Measurements from ENCODE around the gene MINK1. TPM values are rescaled to one million over a fixed set of nuclear protein-coding genes. Genes with fewer than 3 reads are reported as not detected.

MINK1 gene
- total RNA-seq, 6 experiments from 2014 or later: 68.5 to 82.4 (median 71.6) TPM

DNA sequence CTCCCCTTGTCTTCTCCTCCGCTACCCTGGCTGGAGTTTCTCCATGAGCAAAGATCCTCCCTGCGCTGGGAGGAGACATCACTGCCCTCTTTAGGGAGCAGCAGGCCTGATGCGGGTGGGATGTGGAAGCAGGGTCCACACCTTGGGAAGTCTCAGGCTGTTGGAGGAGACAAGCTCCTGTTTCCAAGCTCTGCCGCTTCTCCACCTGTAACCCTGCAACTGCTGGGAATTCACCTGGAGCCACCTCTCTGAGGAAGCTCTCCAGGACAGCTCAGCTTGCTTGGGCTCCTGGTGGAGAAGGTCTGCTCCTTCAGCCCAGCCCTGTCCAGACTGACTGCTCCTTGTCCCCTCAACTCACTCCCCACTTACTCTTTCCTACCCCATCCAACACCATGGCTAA lies 51.3 kb downstream of the MINK1 start:
- Mint-ChIP-seq H3K27me3 (ENCODE audit: insufficient read depth) (no peaks in the 10 kb centered on the region; the same call in 1 of the 2 replicates), H3K4me1 (ENCODE audit: low read depth) (no peaks in the 10 kb centered on the region; the same call in 1 of the 2 replicates), H3K27ac (no peak overlapping the region), H3K36me3 (ENCODE audit: low read depth) (no peaks in the 10 kb centered on the region), H3K4me3 (no peak overlapping the region), H3K9me3 (no peaks in the 10 kb centered on the region)
- DNase-seq: no peak
- TF ChIP-seq, protein P1, sequence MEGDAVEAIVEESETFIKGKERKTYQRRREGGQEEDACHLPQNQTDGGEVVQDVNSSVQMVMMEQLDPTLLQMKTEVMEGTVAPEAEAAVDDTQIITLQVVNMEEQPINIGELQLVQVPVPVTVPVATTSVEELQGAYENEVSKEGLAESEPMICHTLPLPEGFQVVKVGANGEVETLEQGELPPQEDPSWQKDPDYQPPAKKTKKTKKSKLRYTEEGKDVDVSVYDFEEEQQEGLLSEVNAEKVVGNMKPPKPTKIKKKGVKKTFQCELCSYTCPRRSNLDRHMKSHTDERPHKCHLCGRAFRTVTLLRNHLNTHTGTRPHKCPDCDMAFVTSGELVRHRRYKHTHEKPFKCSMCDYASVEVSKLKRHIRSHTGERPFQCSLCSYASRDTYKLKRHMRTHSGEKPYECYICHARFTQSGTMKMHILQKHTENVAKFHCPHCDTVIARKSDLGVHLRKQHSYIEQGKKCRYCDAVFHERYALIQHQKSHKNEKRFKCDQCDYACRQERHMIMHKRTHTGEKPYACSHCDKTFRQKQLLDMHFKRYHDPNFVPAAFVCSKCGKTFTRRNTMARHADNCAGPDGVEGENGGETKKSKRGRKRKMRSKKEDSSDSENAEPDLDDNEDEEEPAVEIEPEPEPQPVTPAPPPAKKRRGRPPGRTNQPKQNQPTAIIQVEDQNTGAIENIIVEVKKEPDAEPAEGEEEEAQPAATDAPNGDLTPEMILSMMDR (IDR thresholded peaks at IDR 0.05): no peak

DNA sequence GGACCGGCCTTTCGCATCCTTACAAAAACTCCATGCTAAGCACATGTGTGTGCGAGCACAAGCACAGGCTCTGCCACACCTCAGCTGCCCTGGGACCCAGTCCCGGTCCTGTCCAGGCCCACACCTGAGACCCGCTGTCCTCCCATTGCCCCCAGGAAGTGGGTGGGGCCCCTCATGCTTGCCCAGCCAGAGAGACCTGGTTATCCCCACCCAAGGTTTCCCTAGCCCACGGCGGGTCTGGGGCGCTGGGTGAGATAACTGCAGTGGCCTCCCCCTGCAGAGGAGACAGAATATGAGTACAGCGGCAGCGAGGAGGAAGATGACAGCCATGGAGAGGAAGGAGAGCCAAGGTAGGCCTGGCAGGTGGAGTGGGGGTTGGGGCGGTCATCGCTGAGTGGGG lies 53.7 kb downstream of the MINK1 start:
- no peaks in the 10 kb centered on the region; the same call in 1 of the 2 replicates for H3K4me1 Mint-ChIP-seq (ENCODE audit: low read depth)
- TF ChIP-seq, protein P1 (IDR thresholded peaks at IDR 0.05): no peak
- no peaks in the 10 kb centered on the region; the same call in 1 of the 2 replicates for H3K27me3 Mint-ChIP-seq (ENCODE audit: insufficient read depth)
- no peak for DNase-seq
- no peaks in the 10 kb centered on the region for H3K9me3 Mint-ChIP-seq
- H3K4me3 Mint-ChIP-seq: no peak overlapping the region
- H3K36me3 Mint-ChIP-seq (ENCODE audit: low read depth): no peaks in the 10 kb centered on the region
- H3K27ac Mint-ChIP-seq: no peak overlapping the region

DNA sequence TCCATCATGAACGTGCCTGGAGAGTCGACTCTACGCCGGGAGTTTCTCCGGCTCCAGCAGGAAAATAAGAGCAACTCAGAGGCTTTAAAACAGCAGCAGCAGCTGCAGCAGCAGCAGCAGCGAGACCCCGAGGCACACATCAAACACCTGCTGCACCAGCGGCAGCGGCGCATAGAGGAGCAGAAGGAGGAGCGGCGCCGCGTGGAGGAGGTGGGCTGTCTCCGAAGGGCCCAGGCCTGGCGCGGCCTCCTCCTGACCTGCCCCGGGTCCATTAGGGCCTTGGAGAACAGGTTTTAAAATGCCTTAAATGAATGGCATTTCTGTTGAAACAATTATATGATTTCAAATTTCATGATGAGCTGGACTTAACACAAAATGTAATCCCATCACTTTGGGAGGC lies 54.4 kb downstream of the MINK1 start:
- no peaks in the 10 kb centered on the region for H3K36me3 Mint-ChIP-seq (ENCODE audit: low read depth)
- TF ChIP-seq, protein P1 (IDR thresholded peaks at IDR 0.05): no peak
- no peak for DNase-seq
- no peaks in the 10 kb centered on the region for H3K4me1 Mint-ChIP-seq (ENCODE audit: low read depth)
- H3K4me3 Mint-ChIP-seq: no peak overlapping the region
- H3K27ac Mint-ChIP-seq: no peak overlapping the region
- no peaks in the 10 kb centered on the region; the same call in 1 of the 2 replicates for H3K27me3 Mint-ChIP-seq (ENCODE audit: insufficient read depth)
- H3K9me3 Mint-ChIP-seq: no peaks in the 10 kb centered on the region

DNA sequence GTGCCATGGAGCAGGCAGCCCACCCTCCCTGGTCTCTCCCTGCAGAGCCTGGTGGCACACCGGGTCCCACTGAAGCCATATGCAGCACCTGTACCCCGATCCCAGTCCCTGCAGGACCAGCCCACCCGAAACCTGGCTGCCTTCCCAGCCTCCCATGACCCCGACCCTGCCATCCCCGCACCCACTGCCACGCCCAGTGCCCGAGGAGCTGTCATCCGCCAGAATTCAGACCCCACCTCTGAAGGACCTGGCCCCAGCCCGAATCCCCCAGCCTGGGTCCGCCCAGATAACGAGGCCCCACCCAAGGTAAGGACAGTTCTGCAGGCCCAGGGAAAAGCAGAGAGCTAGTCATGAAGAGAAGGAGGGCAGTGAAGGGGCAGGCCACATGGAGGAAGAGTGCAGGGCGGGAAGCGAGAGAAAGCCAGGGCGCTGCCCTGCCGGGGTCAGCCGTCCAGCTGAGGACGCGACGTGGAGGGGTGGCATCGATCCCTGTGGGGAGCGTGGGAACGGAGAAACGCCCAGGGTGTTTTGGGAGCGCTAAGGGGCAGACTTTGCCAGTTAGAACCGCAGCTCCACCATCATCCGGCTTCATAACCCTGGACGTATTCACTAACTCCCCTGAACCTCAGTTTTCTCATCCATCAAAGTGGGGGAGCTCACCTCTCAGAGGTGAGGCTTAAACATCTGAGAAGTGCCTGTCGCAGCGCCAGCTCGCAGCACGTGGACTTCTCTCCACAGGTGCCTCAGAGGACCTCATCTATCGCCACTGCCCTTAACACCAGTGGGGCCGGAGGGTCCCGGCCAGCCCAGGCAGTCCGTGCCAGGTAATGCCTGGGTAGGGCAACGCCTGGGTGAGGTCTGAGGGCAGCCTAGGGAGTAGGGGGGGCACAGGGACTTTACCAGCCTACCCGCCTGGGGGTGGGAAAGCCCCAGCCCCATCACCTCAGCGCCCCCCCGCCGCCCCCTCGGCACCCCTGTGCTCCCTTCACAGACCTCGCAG lies 58.6 kb downstream of the MINK1 start:
- no peaks in the 10 kb centered on the region for H3K4me1 Mint-ChIP-seq (ENCODE audit: low read depth)
- H3K36me3 Mint-ChIP-seq (ENCODE audit: low read depth): 0 out of 2 replicates have a peak, but pooled peaks cover 10% of the 10 kb centered on the region
- no peak overlapping the region for H3K27ac Mint-ChIP-seq
- TF ChIP-seq, protein P1 (IDR thresholded peaks at IDR 0.05): no peak
- DNase-seq: no peak
- H3K4me3 Mint-ChIP-seq: no peak overlapping the region
- H3K9me3 Mint-ChIP-seq: no peaks in the 10 kb centered on the region
- no peaks in the 10 kb centered on the region; the same call in none of the 2 replicates for H3K27me3 Mint-ChIP-seq (ENCODE audit: insufficient read depth)

DNA sequence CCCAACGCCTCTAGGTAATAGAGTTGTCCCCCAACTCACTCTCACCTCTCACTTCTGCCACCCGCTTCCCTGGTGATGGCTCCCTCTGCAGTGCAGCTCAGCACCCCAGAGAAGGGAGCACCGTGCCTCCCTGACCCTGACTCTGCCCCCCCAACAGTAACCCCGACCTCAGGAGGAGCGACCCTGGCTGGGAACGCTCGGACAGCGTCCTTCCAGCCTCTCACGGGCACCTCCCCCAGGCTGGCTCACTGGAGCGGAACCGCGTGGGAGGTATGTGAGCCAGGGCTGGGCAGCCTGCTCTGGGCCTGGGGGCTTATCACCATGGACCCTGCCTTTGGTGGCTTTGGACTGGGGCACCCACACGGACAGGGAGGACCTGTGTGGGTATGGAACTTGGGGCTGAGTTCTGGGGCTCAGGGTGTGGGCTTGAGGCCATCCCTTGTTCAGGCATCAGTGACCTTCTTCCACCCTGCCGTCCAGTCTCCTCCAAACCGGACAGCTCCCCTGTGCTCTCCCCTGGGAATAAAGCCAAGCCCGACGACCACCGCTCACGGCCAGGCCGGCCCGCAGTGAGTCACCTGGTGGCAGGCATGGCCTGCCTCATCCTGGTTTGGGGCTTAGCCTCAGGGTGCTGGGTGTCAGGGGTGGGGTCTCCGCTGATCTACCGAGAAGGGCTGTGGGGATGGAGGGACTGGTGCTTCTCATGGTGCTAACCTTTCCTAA lies 59.5 kb downstream of the MINK1 start:
- no peak overlapping the region for H3K4me3 Mint-ChIP-seq
- H3K27ac Mint-ChIP-seq: no peak overlapping the region
- no peaks in the 10 kb centered on the region for H3K4me1 Mint-ChIP-seq (ENCODE audit: low read depth)
- TF ChIP-seq, protein P1 (IDR thresholded peaks at IDR 0.05): no peak
- H3K9me3 Mint-ChIP-seq: no peaks in the 10 kb centered on the region
- 0 out of 2 replicates have a peak, but pooled peaks cover 10% of the 10 kb centered on the region for H3K36me3 Mint-ChIP-seq (ENCODE audit: low read depth)
- no peak for DNase-seq
- H3K27me3 Mint-ChIP-seq (ENCODE audit: insufficient read depth): no peaks in the 10 kb centered on the region; the same call in none of the 2 replicates
